Stimulated activated CD4-positive, alpha-beta T cell treated with anti-CD3 and anti-CD28 coated beads, Interleukin-15, amount 100 ng/mL, for 48 hours (primary cell): ENCODE data around the gene SLC23A2.

Source experiments
- DNase-seq, 2 donors: peaks; one replicate each; pipeline ENCODE4 v3.0.0-alpha.2; 2020; ENCODE audit warnings: low read depth in 2 of 2

SLC23A2 gene

GRCh38 chr20:4814696-4815252, 186.5 kb downstream of the SLC23A2 start:
- peak; percentile 44 to 59 for DNase-seq

- DNase-seq: peak in 1 of 2 donors; percentile 40
These were observed 187.2 kb downstream of the SLC23A2 start for GRCh38 chr20:4813863-4814695.

GRCh38 chr20:4813076-4813862, 188.0 kb downstream of the SLC23A2 start:
- peak in 1 of 2 donors; percentile 27 for DNase-seq

GRCh38 chr20:4812641-4813075, 188.7 kb downstream of the SLC23A2 start:
- DNase-seq: no peak

GRCh38 chr20:4812216-4812615, 189.1 kb downstream of the SLC23A2 start:
- DNase-seq: no peak

- no peak for DNase-seq
These were observed 189.6 kb downstream of the SLC23A2 start for GRCh38 chr20:4811661-4812181.

- no peak for DNase-seq
These were observed 190.1 kb downstream of the SLC23A2 start for GRCh38 chr20:4811257-4811656.

GRCh38 chr20:4810426-4811019, 190.8 kb downstream of the SLC23A2 start:
- no peak for DNase-seq

- no peak for DNase-seq
These were observed 191.6 kb downstream of the SLC23A2 start for GRCh38 chr20:4809707-4810106.

- no peak for DNase-seq
These were observed 192.4 kb downstream of the SLC23A2 start for GRCh38 chr20:4808872-4809271.

GRCh38 chr20:4805663-4806449, 195.5 kb downstream of the SLC23A2 start:
- no peak for DNase-seq

- no peak for DNase-seq
These were observed 198.8 kb downstream of the SLC23A2 start for GRCh38 chr20:4802527-4802926.
